ENCODE results near the gene STARD3. TPM values are rescaled to one million over a fixed set of nuclear protein-coding genes. Genes with fewer than 3 reads are reported as not detected.

Gene STARD3
- total RNA-seq, 4 donors from 2014 or later: 27.5 to 47.3 (median 38.6) TPM

DNA sequence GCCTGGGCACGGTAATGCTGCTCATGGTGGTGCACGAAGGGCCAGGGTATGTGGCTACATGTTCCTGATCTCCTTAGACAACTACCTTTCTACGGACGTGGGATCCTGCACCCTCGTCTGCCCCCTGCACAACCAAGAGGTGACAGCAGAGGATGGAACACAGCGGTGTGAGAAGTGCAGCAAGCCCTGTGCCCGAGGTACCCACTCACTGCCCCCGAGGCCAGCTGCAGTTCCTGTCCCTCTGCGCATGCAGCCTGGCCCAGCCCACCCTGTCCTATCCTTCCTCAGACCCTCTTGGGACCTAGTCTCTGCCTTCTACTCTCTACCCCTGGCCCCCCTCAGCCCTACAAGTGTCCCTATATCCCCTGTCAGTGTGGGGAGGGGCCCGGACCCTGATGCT lies 74.9 kb downstream of the STARD3 start:
- Histone ChIP-seq H3K4me1 (peaks cover 0 to 5% (median 0%) of the 10 kb centered on the region in 4 donors), H3K4me3 (no peak overlapping the region), H3K9me3 (no peaks in the 10 kb centered on the region), H3K27me3 (no peaks in the 10 kb centered on the region), H3K27ac (replicated peaks in 1 of 4) (no peak overlapping the region), H3K36me3 (peaks cover 48 to 98% (median 94%) of the 10 kb centered on the region in 4 donors)
- no peak for DNase-seq (ENCODE audit: extremely low spot score)
- intact Hi-C loops (cut with DNase I): no loop called here
- 81% methylated on average over 10 of the region's 10 CpGs for WGBS
- TF ChIP-seq EP300 (IDR thresholded peaks at IDR 0.05): no peak
- no peak for TF ChIP-seq POLR2A (IDR thresholded peaks at IDR 0.05; ENCODE audit: low read depth)
- no peak for TF ChIP-seq POLR2AphosphoS5 (IDR thresholded peaks at IDR 0.05)
- TF ChIP-seq, protein P1, sequence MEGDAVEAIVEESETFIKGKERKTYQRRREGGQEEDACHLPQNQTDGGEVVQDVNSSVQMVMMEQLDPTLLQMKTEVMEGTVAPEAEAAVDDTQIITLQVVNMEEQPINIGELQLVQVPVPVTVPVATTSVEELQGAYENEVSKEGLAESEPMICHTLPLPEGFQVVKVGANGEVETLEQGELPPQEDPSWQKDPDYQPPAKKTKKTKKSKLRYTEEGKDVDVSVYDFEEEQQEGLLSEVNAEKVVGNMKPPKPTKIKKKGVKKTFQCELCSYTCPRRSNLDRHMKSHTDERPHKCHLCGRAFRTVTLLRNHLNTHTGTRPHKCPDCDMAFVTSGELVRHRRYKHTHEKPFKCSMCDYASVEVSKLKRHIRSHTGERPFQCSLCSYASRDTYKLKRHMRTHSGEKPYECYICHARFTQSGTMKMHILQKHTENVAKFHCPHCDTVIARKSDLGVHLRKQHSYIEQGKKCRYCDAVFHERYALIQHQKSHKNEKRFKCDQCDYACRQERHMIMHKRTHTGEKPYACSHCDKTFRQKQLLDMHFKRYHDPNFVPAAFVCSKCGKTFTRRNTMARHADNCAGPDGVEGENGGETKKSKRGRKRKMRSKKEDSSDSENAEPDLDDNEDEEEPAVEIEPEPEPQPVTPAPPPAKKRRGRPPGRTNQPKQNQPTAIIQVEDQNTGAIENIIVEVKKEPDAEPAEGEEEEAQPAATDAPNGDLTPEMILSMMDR (IDR thresholded peaks at IDR 0.05): no peak

Other genes with a start within 250 kb of the STARD3 start
- gene FBXL20, start 235.5 kb upstream of the STARD3 start, total RNA-seq: 10 to 100 TPM; 13.1 to 19.6 (median 17.2) TPM
- 10 to 100 TPM; 19.5 to 33.9 (median 27.2) TPM for gene MED1, start 185.9 kb upstream of the STARD3 start, total RNA-seq
- gene CDK12, start 175.7 kb upstream of the STARD3 start, total RNA-seq: 10 to 100 TPM; 28.2 to 35.2 (median 30.4) TPM
- not detected for gene NEUROD2, start 29.2 kb upstream of the STARD3 start, total RNA-seq
- 10 to 100 TPM in 2 of 4 donors, 1 to 10 TPM in 2; 4.9 to 14.8 (median 9.8) TPM for gene PPP1R1B, start 10.2 kb upstream of the STARD3 start, total RNA-seq
- gene TCAP, start 28.2 kb downstream of the STARD3 start, total RNA-seq: 1 to 10 TPM in 3 of 4 donors, under 1 TPM in 1; 0.99 to 2.1 (median 1.3) TPM
- gene PNMT, start 31.3 kb downstream of the STARD3 start, total RNA-seq: 10 to 100 TPM in 3 of 4 donors, 1 to 10 TPM in 1; 9.4 to 14.3 (median 10.6) TPM
- 1 to 10 TPM; 6.2 to 9.4 (median 8.5) TPM for gene PGAP3, start 50.9 kb downstream of the STARD3 start, total RNA-seq
- gene ERBB2, start 62.9 kb downstream of the STARD3 start, total RNA-seq: 10 to 100 TPM; 36.8 to 67.7 (median 57.7) TPM
- gene MIEN1, start 93.4 kb downstream of the STARD3 start, total RNA-seq: 10 to 100 TPM; 47.0 to 57.3 (median 52.7) TPM
- under 1 TPM; 0.23 to 0.83 (median 0.55) TPM for gene GRB7, start 100.8 kb downstream of the STARD3 start, total RNA-seq
- gene IKZF3, start 227.2 kb downstream of the STARD3 start, total RNA-seq: 1 to 10 TPM in 2 of 4 donors, under 1 TPM in 2; 0.83 to 3.8 (median 1.3) TPM
- not detected for gene ZPBP2, start 231.1 kb downstream of the STARD3 start, total RNA-seq

All from esophagus muscularis mucosa (tissue), 4 donors.